Measurements from ENCODE around the gene TC2N. TPM values are rescaled to one million over a fixed set of nuclear protein-coding genes. Genes with fewer than 3 reads are reported as not detected.

TC2N gene
- total RNA-seq, 3 donors from 2014 or later (not counting 1 experiment from before 2014, with no cell fraction given) = 83.1 to 157 (median 126) TPM

DNA sequence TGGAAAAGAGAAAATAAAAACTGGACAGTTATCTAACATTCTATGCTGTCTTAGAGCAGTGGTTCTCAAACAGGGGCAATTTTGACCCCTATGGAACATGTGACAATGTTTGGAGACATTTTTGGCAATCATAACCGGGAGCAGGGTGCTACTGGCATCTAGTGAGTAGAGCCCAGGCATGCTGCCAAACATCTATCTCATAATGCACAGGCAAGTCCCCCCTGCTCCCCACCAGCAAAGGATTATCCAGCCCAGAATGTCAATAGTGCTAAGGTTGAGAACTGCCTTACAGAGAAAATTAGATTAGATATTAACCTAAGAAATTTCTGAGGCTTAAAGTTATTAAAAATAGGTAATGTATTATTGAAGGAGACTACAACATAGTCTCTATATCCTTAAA, 112.5 kb downstream of the TC2N start:
- no peak overlapping the region for H3K27ac Mint-ChIP-seq
- WGBS (ENCODE audit: insufficient coverage) = 69% methylated on average over 1 of the region's 1 CpG

DNA sequence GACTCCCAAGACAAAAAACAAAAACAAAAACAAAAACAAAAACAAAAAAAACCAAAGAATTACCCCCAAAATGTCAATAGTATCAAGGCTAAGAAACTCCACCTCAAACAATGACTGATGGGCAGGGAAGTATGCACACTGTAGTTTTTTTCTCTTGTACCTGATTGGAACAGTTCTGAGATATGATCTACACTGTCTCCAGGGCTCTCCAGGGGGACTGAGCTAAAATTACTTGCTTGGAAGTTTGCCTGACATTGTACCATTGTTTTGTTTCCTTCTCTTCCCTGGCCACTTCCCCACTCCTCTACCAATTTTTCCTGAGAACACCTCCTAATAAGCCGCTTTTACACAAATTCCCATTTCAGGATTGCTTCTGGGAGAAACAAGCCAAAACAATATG, 113.2 kb downstream of the TC2N start:
- Mint-ChIP-seq H3K27ac (no peak overlapping the region), H3K4me3 (no peak overlapping the region), H3K9me3 (no peaks in the 10 kb centered on the region), H3K4me1 (no peaks in the 10 kb centered on the region), H3K36me3 (no peaks in the 10 kb centered on the region), H3K27me3 (ENCODE audit: low read depth in 2 of 2) (peaks cover 0 to 3% of the 10 kb centered on the region in 2 donors)
- Histone ChIP-seq H3K27ac (ENCODE audit: low read length) (no peak overlapping the region), H3K36me3 (ENCODE audit: control insufficient read depth, insufficient read depth, low read length) (no peaks in the 10 kb centered on the region), H3K4me3 (ENCODE audit: low read length) (no peak overlapping the region), H3K9me3 (ENCODE audit: control insufficient read depth, insufficient read depth, low read length) (no peaks in the 10 kb centered on the region), H3K4me1 (ENCODE audit: control insufficient read depth, insufficient read depth, low read length) (no peaks in the 10 kb centered on the region), H3K27me3 (ENCODE audit: control insufficient read depth, insufficient read depth, low read length) (no peaks in the 10 kb centered on the region)
- intact Hi-C loops (cut with micrococcal nuclease) = no loop called here
- no peak for DNase-seq
- no peak for ATAC-seq
- 100% methylated on average over 1 of the region's 1 CpG for WGBS (ENCODE audit: insufficient coverage)
- TF ChIP-seq CTCF (IDR thresholded peaks at IDR 0.05) = no peak

More for the DNA sequence above, 112.5 kb downstream of the TC2N start:
- Mint-ChIP-seq H3K4me1 (no peaks in the 10 kb centered on the region), H3K9me3 (no peaks in the 10 kb centered on the region), H3K36me3 (no peaks in the 10 kb centered on the region), H3K4me3 (no peak overlapping the region), H3K27me3 (ENCODE audit: low read depth in 2 of 2) (peaks cover 0 to 3% of the 10 kb centered on the region in 2 donors)
- ATAC-seq (no peak), DNase-seq (no peak)
- TF ChIP-seq CTCF (IDR thresholded peaks at IDR 0.05) = no peak
- H3K4me3 ChIP-seq (ENCODE audit: low read length) = no peak overlapping the region
- H3K9me3 ChIP-seq (ENCODE audit: control insufficient read depth, insufficient read depth, low read length) = no peaks in the 10 kb centered on the region
- no peak overlapping the region for H3K27ac ChIP-seq (ENCODE audit: low read length)
- H3K27me3 ChIP-seq (ENCODE audit: control insufficient read depth, insufficient read depth, low read length) = no peaks in the 10 kb centered on the region
- no peaks in the 10 kb centered on the region for H3K4me1 ChIP-seq (ENCODE audit: control insufficient read depth, insufficient read depth, low read length)
- H3K36me3 ChIP-seq (ENCODE audit: control insufficient read depth, insufficient read depth, low read length) = no peaks in the 10 kb centered on the region
- intact Hi-C loops (cut with micrococcal nuclease) = no loop called here

DNA sequence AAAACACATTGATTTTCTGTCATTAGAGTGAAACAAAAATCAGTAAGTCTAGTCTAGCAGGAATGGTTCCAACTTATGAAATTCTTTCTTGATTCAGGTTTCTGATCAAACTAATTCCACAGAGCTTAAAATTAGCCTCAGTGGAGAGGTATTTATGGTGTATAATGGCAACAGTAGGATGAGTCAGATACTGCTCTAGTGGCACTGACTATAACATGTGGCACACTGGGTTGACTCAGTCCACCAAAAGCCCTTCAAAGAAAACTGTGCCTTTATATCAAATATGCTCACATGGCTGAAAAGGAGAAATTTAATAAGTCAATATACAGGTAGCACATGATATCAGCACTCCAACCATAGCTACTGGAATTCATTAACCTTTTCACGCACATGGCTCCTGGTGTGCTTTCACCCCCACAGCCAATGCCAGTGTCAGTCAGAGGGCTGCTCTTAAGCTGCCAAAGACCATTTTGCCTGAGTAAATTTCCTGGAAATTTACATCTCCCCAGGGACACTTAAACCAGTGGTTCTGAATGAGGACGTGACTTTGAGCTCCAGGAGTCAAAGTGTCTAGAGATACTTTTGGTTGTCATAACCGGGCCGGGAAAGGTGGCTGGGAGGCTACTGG, 113.7 kb downstream of the TC2N start:
- Mint-ChIP-seq H3K4me1 (no peaks in the 10 kb centered on the region), H3K36me3 (no peaks in the 10 kb centered on the region), H3K9me3 (no peaks in the 10 kb centered on the region), H3K4me3 (no peak overlapping the region), H3K27ac (no peak overlapping the region), H3K27me3 (ENCODE audit: low read depth in 2 of 2) (peaks cover 0 to 6% of the 10 kb centered on the region in 2 donors)
- Histone ChIP-seq H3K27me3 (ENCODE audit: control insufficient read depth, insufficient read depth, low read length) (no peaks in the 10 kb centered on the region), H3K4me1 (ENCODE audit: control insufficient read depth, insufficient read depth, low read length) (no peaks in the 10 kb centered on the region), H3K36me3 (ENCODE audit: control insufficient read depth, insufficient read depth, low read length) (no peaks in the 10 kb centered on the region), H3K9me3 (ENCODE audit: control insufficient read depth, insufficient read depth, low read length) (no peaks in the 10 kb centered on the region), H3K4me3 (ENCODE audit: low read length) (no peak overlapping the region), H3K27ac (ENCODE audit: low read length) (no peak overlapping the region)
- ATAC-seq = no peak
- no peak for TF ChIP-seq CTCF (IDR thresholded peaks at IDR 0.05)
- DNase-seq = no peak
- intact Hi-C loops (cut with micrococcal nuclease) = no loop called here
- WGBS (ENCODE audit: insufficient coverage) = 89% methylated on average over 4 of the region's 4 CpGs

- H3K9me3 Mint-ChIP-seq = no peaks in the 10 kb centered on the region
- Histone ChIP-seq H3K36me3 (ENCODE audit: control insufficient read depth, insufficient read depth, low read length) (no peaks in the 10 kb centered on the region), H3K27me3 (ENCODE audit: control insufficient read depth, insufficient read depth, low read length) (no peaks in the 10 kb centered on the region), H3K27ac (ENCODE audit: low read length) (no peak overlapping the region), H3K9me3 (ENCODE audit: control insufficient read depth, insufficient read depth, low read length) (no peaks in the 10 kb centered on the region), H3K4me1 (ENCODE audit: control insufficient read depth, insufficient read depth, low read length) (no peaks in the 10 kb centered on the region), H3K4me3 (ENCODE audit: low read length) (no peak overlapping the region)
- WGBS (ENCODE audit: insufficient coverage) = 77% methylated on average over 1 of the region's 1 CpG
- no peak overlapping the region for H3K27ac Mint-ChIP-seq
- H3K4me1 Mint-ChIP-seq = no peaks in the 10 kb centered on the region
- DNase-seq (no peak), ATAC-seq (no peak)
- no peak for TF ChIP-seq CTCF (IDR thresholded peaks at IDR 0.05)
- peaks cover 3 to 6% of the 10 kb centered on the region in 2 donors for H3K27me3 Mint-ChIP-seq (ENCODE audit: low read depth in 2 of 2)
- no peak overlapping the region for H3K4me3 Mint-ChIP-seq
- intact Hi-C loops (cut with micrococcal nuclease) = no loop called here
- no peaks in the 10 kb centered on the region for H3K36me3 Mint-ChIP-seq
Measured at GRCh38 chr14:91752961-91753360, 114.4 kb downstream of the TC2N start.
